Measurements from ENCODE around the gene QRFPR. TPM values are rescaled to one million over a fixed set of nuclear protein-coding genes. Genes with fewer than 3 reads are reported as not detected.

Gene QRFPR
- total RNA-seq, 1 donor from 2014 or later: 0.25 TPM

DNA sequence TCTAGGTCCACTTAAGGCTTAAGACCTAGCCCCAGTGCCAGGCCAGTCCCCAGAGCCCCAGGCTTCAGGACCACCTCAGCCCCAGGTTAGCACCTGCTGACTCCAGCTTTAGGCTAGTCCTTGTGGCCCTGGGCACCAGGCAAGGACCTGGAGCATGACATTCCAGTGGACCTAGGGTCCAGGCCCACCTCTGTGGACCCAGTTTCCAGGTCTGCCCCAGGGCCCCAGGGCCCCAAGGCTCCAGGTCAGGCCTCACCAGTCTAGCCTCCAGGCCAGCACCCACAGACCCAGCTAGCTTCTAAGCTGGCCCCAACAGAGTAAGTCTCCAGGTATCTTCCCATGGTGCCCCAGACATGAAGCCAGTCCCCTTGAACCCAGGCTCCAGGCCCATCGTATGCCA is 97.5 kb downstream of the QRFPR start:
- Histone ChIP-seq H3K9me3 (replicated peaks) (peaks cover 33% of the 10 kb centered on the region), H3K4me3 (no peak overlapping the region), H3K36me3 (no peaks in the 10 kb centered on the region), H3K27me3 (ENCODE audit: low read depth) (peaks cover 6% of the 10 kb centered on the region), H3K27ac (replicated peaks) (no peak overlapping the region), H3K4me1 (no peaks in the 10 kb centered on the region)
- TF ChIP-seq, protein P1, sequence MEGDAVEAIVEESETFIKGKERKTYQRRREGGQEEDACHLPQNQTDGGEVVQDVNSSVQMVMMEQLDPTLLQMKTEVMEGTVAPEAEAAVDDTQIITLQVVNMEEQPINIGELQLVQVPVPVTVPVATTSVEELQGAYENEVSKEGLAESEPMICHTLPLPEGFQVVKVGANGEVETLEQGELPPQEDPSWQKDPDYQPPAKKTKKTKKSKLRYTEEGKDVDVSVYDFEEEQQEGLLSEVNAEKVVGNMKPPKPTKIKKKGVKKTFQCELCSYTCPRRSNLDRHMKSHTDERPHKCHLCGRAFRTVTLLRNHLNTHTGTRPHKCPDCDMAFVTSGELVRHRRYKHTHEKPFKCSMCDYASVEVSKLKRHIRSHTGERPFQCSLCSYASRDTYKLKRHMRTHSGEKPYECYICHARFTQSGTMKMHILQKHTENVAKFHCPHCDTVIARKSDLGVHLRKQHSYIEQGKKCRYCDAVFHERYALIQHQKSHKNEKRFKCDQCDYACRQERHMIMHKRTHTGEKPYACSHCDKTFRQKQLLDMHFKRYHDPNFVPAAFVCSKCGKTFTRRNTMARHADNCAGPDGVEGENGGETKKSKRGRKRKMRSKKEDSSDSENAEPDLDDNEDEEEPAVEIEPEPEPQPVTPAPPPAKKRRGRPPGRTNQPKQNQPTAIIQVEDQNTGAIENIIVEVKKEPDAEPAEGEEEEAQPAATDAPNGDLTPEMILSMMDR (IDR thresholded peaks at IDR 0.05; ENCODE audit: borderline replicate concordance): no peak
- DNase-seq: no peak
- intact Hi-C loops (cut with micrococcal nuclease): no loop called here

DNA sequence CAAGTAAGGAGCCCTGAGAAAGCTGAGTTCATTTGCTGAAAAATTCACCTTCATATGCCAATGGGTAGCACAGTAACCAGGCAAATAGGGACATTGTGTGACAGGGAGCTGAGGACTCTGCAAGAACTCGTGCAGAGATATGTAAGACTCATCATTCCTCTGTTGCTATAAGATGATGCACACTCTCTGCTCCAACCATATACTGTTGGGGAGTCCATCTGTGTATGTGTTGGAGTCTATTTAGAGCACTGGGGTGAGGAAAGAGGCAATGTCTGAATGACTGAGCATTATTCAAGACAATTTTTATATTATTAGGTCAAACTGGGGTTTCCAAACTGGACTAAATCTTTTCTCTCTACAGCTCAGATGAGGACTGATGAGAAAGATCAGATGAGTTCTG is 100.4 kb downstream of the QRFPR start:
- Histone ChIP-seq H3K36me3 (no peaks in the 10 kb centered on the region), H3K27ac (replicated peaks) (no peak overlapping the region)

DNA sequence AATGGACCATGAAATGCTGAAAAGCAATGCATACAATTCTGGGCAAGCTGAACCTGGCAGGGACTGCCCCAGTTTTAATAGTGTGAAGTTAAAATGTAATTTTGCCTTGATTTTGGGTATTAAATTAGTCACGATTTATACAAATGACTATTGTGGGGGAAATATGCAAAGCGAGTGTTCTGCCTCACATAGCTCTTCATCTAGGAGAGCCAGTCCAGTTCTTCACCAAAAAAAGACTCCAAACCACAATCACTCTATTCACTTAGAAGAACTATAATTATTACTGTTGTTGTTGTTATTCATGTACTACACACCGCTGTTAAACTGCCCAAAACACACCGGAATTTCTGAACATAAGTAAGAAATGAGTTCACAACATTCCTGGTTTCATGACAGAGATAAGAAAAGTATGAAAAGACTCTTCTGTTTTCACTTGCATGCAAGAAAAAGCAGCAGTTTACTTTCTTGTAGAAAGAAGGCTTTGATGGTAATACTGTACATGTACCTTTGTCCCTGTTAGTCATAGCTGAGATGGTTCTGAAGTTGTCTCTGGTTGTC is 101.9 kb downstream of the QRFPR start:
- H3K36me3 ChIP-seq: no peaks in the 10 kb centered on the region
- peaks cover 3% of the 10 kb centered on the region for H3K9me3 ChIP-seq (replicated peaks)
- intact Hi-C loops (cut with micrococcal nuclease): no loop called here
- no peak for DNase-seq
- H3K4me3 ChIP-seq: no peak overlapping the region
- no peaks in the 10 kb centered on the region for H3K4me1 ChIP-seq
- TF ChIP-seq, protein P1 (IDR thresholded peaks at IDR 0.05; ENCODE audit: borderline replicate concordance): no peak
- H3K27me3 ChIP-seq (ENCODE audit: low read depth): peaks cover 35% of the 10 kb centered on the region
- no peak overlapping the region for H3K27ac ChIP-seq (replicated peaks)

More for the DNA sequence above, 100.4 kb downstream of the QRFPR start:
- H3K27me3 ChIP-seq (ENCODE audit: low read depth): peaks cover 27% of the 10 kb centered on the region
- peaks cover 14% of the 10 kb centered on the region for H3K9me3 ChIP-seq (replicated peaks)
- intact Hi-C loops (cut with micrococcal nuclease): no loop called here
- H3K4me3 ChIP-seq: no peak overlapping the region
- H3K4me1 ChIP-seq: no peaks in the 10 kb centered on the region
- TF ChIP-seq, protein P1 (IDR thresholded peaks at IDR 0.05; ENCODE audit: borderline replicate concordance): no peak
- DNase-seq: no peak

Other genes starting within 250 kb of the QRFPR start
- gene TNIP3, start 216.7 kb downstream of the QRFPR start, total RNA-seq: not detected

All from left ventricle myocardium inferior (tissue), 1 donor.